ENCODE data around the gene NRG2.

GRCh38 chr5:139845846-139846681 lies 197.0 kb downstream of the NRG2 start:
- TF ChIP-seq CTCF (IDR thresholded peaks at IDR 0.05), result no peak
- TF ChIP-seq POLR2A (IDR thresholded peaks at IDR 0.05), result no peak
